Stimulated activated CD4-positive, alpha-beta T cell treated with anti-CD3 and anti-CD28 coated beads, Interleukin-4, amount 100 ng/mL, for 4 hours (primary cell): Measurements from ENCODE around the gene SLC50A1.

Source experiments
- DNase-seq, 2 experiments: peaks; one replicate each; pipeline ENCODE4 v3.0.0-alpha.2; 2020

SLC50A1 gene

GRCh38 chr1:155135415-155136028 is at the start of gene SLC50A1:
SLC50A1 (plus strand) TSS chr1:155135852; CDS start chr1:155135912, 60 bp downstream.
- peak; percentile 88 to 92 for DNase-seq

- peak; percentile 66 to 79 for DNase-seq
These were observed 49.4 kb upstream of the SLC50A1 start for GRCh38 chr1:155086128-155086741.

GRCh38 chr1:155086856-155087535 is 48.7 kb upstream of the SLC50A1 start:
- DNase-seq, result no peak

GRCh38 chr1:155091071-155092051 is 44.3 kb upstream of the SLC50A1 start:
- peak; percentile 75 to 79 for DNase-seq

GRCh38 chr1:155092131-155092530 is 43.5 kb upstream of the SLC50A1 start:
- no peak for DNase-seq

GRCh38 chr1:155092641-155093040 is 43.0 kb upstream of the SLC50A1 start:
- no peak for DNase-seq

DNA sequence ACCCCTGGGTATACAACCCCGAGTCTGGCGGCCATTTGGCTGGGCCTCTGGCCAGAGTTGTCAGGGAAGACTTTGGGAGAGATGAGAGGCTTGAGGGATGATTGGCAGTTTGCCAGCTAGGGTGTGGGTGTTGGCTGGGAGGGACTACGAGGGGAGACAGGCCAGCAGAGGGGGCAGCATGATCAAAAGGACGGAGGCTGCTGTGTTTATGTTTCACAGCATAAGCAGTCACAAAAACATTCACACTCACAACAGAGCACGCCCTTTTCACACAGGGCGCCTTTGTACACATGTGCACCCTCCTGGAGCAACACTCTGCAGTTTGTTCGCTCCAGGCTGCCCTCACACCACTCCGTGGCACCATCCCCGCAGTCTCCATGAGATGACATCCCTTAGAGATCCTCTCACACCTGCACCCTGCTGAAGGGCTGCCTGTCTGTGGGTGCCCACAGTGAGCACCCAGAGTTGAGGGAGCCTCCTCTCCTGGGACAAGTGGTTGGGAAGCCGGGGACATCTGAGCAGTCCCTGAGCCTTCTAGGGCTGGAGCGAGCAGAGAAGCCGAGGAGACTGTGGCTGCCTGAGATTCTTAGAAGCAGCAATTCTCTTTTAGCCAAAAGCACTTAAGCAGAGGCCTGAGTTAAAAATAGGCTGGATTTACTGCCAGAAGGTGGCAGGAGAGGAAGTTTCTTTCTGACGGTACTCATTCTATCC is 41.6 kb upstream of the SLC50A1 start:
- no peak for DNase-seq

DNA sequence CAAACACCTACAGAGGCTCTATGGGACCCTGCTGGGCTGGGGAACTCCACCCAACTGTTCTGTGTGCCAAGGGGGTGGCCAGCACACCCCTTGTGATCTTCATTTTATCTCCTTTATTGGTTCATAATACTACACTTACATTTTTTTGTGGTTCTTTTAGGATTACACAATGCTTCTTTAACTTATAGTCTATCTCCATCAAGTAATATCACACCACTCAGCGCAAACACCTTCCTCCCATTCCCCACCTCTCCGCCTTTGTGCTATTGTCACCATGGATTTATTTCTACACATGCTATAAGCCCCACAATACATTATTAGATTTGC is 41.1 kb upstream of the SLC50A1 start:
- no peak for DNase-seq

DNA sequence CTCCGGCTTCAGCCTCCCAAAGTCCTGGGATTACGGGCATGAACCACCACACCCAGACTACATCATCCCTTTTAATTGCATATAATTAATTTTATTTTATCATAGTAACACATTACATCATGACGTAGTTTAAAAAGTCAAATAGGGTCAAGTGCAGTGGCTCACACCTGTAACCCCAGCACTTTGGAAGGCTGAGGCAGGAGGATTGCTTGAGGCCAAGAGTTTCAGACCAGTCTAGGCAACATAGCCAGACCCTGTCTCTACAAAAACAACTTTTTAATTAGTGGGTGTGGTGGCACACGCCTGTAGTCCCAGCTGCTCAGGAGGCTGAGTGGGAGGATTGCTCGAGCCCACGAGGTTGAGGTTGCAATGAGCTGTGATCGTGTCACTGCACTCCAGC is 36.3 kb upstream of the SLC50A1 start:
- DNase-seq, result no peak

GRCh38 chr1:155103325-155103724 is 32.3 kb upstream of the SLC50A1 start:
- DNase-seq, result no peak

GRCh38 chr1:155104605-155105534 is 30.8 kb upstream of the SLC50A1 start:
- no peak for DNase-seq

DNA sequence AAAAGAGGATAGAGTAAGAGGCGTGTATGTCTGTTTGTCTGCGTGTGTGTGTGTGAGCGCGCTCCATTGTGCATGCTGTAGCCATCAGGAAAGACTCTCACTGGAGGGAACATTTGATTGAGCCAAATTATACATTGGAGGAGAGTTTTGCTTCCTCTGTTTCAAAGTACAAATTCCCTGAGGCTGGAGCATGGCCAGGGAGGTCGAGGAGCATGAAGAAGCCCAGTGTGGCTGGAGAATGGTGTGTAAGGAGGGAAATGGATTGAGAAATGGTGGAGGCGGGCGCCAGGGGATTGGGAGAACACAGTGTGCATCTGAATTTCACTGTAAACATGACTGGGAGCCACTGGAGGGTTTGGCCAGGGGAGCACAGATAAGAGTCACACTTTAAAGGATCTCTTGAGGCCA is 30.0 kb upstream of the SLC50A1 start:
- no peak for DNase-seq

- no peak for DNase-seq
These were observed 28.8 kb upstream of the SLC50A1 start for GRCh38 chr1:155106862-155107261.

DNA sequence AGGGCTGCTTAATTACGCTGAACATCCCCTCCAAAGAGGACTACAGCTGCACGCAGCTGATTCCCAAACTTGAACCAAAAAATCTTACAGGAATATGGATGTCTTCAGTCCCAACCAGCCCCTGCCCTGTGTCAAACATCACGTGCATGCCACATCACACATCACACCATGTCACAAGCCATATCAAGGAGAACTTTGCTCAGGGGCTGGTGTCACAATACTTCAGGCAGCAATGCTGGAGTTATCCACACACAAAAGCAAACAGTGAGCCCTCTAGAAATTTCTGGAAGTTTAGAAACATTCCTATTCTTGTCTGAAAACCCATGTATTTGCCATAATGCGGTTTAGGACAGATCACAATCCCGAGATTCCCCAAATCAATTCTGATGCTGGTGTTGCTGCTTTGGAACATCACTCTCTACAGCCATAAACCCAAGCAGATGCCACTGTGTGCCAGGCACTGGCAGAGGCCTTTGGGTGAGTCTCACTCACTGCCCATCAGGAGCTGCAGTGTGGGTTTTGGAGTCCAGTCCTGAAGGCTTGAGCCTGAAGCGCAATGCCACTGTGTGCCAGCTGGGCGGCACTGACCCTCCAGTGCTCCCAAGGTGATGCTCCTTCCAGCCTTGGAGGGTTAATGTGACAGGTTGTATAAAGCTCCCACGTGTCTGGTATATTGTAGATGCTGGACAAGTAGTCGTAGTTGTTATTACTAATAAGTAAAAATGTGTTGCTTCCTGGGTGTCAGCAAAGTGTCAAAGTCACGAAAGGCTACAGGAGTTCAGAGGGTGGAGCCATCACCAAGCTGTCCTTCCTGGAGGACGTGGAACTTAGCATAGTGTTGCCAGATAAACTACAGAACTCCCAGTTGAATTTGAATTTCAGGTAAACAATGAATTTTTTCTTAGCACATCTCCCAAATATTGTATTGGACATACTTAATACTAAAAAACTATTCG is 28.1 kb upstream of the SLC50A1 start:
- DNase-seq, result no peak

- DNase-seq, result no peak
These were observed 27.4 kb upstream of the SLC50A1 start for GRCh38 chr1:155108296-155108695.

DNA sequence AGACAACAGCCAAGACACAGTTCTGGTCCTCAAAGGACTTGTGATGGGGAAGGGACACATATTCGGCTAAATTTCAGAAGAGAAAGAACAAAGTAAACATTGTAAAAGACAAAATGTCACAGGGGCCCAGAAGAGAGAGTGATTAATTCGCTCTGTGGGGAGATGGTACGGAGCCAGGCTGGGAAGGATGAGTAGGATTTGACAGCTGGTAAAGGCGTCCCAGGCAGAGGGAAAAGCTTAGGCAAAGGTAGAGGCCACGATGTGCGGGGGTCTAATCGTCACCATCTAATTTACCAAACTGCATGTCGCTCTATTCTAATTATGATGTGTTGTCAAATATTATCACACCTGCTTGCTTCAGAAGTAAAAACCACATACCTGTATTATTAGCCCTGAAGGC is 25.3 kb upstream of the SLC50A1 start:
- DNase-seq, result no peak

DNA sequence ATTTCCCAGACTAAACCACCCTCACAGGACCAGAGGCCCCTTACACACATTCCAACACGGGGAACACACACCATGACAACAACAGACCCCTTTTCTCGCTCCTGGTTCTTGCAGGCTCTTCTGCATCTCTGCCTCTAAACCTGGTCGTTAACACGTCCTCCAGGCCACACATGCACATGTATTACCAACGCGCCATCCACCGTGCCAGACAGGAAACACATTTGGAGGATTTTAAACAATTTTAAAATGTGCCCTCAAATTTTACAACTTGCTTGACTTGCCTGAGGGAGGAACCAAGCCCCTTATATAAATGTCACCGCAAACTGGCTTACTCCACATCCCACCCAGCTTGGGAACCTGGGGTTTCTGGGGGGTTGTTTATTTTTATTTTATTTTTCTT is 24.8 kb upstream of the SLC50A1 start:
- DNase-seq, result no peak

- no peak for DNase-seq
These were observed 22.1 kb upstream of the SLC50A1 start for GRCh38 chr1:155113450-155113980.

GRCh38 chr1:155116113-155116764 is 19.4 kb upstream of the SLC50A1 start:
- DNase-seq, result no peak
